ENCODE measurements around the gene CNTNAP1. TPM values are rescaled to one million over a fixed set of nuclear protein-coding genes. Genes with fewer than 3 reads are reported as not detected.

Gene CNTNAP1
- total RNA-seq, 2 experiments from 2014 or later = 4.4 to 4.5 TPM

- ChIA-PET CTCF (no interaction called here), POLR2A (no interaction called here)
- no peaks in the 10 kb centered on the region for H3K9me3 ChIP-seq (ENCODE audit: control insufficient read depth in 1 of 2, insufficient read depth in 1 of 2, low read length in 2 of 2)
- H3K36me3 ChIP-seq (ENCODE audit: insufficient read depth, low read length) = peaks cover 49% of the 10 kb centered on the region
- Mint-ChIP-seq H3K4me3 (no peak overlapping the region), H3K9me3 (no peaks in the 10 kb centered on the region), H3K36me3 (ENCODE audit: low read depth) (peaks cover 53% of the 10 kb centered on the region), H3K4me1 (ENCODE audit: low read depth) (peaks cover under 1% of the 10 kb centered on the region), H3K27me3 (no peaks in the 10 kb centered on the region), H3K27ac (no peak overlapping the region)
- no peaks in the 10 kb centered on the region for H3K27me3 ChIP-seq (ENCODE audit: control insufficient read depth in 1 of 2, insufficient read depth in 2 of 2, low read length in 2 of 2)
- H3K4me1 ChIP-seq (ENCODE audit: insufficient read depth, low read length) = peaks cover 9% of the 10 kb centered on the region
- DNase-seq (no peak), ATAC-seq (ENCODE audit: poor library complexity) (no peak)
- intact Hi-C loops (cut with DNase I, micrococcal nuclease) = no loop called here
- no peak overlapping the region for H3K4me3 ChIP-seq (ENCODE audit: low read length)
- no peak overlapping the region for H3K27ac ChIP-seq (ENCODE audit: low read depth in 1 of 2, low read length in 2 of 2)
- TF ChIP-seq CTCF (IDR thresholded peaks at IDR 0.05) = no peak
These were observed 17.0 kb downstream of the CNTNAP1 start for GRCh38 chr17:42699415-42699740.

- H3K36me3 Mint-ChIP-seq (ENCODE audit: low read depth) = peaks cover 65% of the 10 kb centered on the region
- no peaks in the 10 kb centered on the region for H3K27me3 Mint-ChIP-seq
- Histone ChIP-seq H3K9me3 (ENCODE audit: control insufficient read depth in 1 of 2, insufficient read depth in 1 of 2, low read length in 2 of 2) (no peaks in the 10 kb centered on the region), H3K36me3 (ENCODE audit: insufficient read depth, low read length) (peaks cover 58% of the 10 kb centered on the region), H3K4me1 (ENCODE audit: insufficient read depth, low read length) (peaks cover 22% of the 10 kb centered on the region), H3K27ac (ENCODE audit: low read depth in 1 of 2, low read length in 2 of 2) (no peak overlapping the region), H3K4me3 (ENCODE audit: low read length) (no peak overlapping the region), H3K27me3 (ENCODE audit: control insufficient read depth in 1 of 2, insufficient read depth in 2 of 2, low read length in 2 of 2) (no peaks in the 10 kb centered on the region)
- TF ChIP-seq CTCF (IDR thresholded peaks at IDR 0.05) = no peak
- DNase-seq = no peak
- POLR2A ChIA-PET = no interaction called here
- H3K4me3 Mint-ChIP-seq = no peak overlapping the region
- H3K27ac Mint-ChIP-seq = no peak overlapping the region
- peaks cover 8% of the 10 kb centered on the region for H3K4me1 Mint-ChIP-seq (ENCODE audit: low read depth)
- no peaks in the 10 kb centered on the region for H3K9me3 Mint-ChIP-seq
- CTCF ChIA-PET = no interaction called here
- intact Hi-C loops (cut with DNase I, micrococcal nuclease) = no loop called here
- no peak for ATAC-seq (ENCODE audit: poor library complexity)
These were observed 18.4 kb downstream of the CNTNAP1 start for GRCh38 chr17:42700586-42701289.

- POLR2A ChIA-PET = no interaction called here
- peaks cover 78% of the 10 kb centered on the region for H3K36me3 Mint-ChIP-seq (ENCODE audit: low read depth)
- peaks cover 22% of the 10 kb centered on the region for H3K4me1 Mint-ChIP-seq (ENCODE audit: low read depth)
- Histone ChIP-seq H3K27me3 (ENCODE audit: control insufficient read depth in 1 of 2, insufficient read depth in 2 of 2, low read length in 2 of 2) (no peaks in the 10 kb centered on the region), H3K27ac (ENCODE audit: low read depth in 1 of 2, low read length in 2 of 2) (no peak overlapping the region), H3K9me3 (ENCODE audit: control insufficient read depth in 1 of 2, insufficient read depth in 1 of 2, low read length in 2 of 2) (no peaks in the 10 kb centered on the region), H3K36me3 (ENCODE audit: insufficient read depth, low read length) (peaks cover 68% of the 10 kb centered on the region), H3K4me3 (ENCODE audit: low read length) (no peak overlapping the region), H3K4me1 (ENCODE audit: insufficient read depth, low read length) (peaks cover 39% of the 10 kb centered on the region)
- intact Hi-C loops (cut with DNase I, micrococcal nuclease) = no loop called here
- CTCF ChIA-PET = no interaction called here
- no peak for DNase-seq
- ATAC-seq (ENCODE audit: poor library complexity) = no peak
- no peaks in the 10 kb centered on the region for H3K9me3 Mint-ChIP-seq
- no peaks in the 10 kb centered on the region for H3K27me3 Mint-ChIP-seq
- H3K4me3 Mint-ChIP-seq = no peak overlapping the region
- TF ChIP-seq CTCF (IDR thresholded peaks at IDR 0.05) = no peak
- H3K27ac Mint-ChIP-seq = no peak overlapping the region
These were observed 20.1 kb downstream of the CNTNAP1 start for GRCh38 chr17:42702446-42702845.
